Adrenal gland (tissue), 12 donors: ENCODE results near the gene TMEM14A. TPM values are rescaled to one million over a fixed set of nuclear protein-coding genes. Genes with fewer than 3 reads are reported as not detected.

Source experiments
- DNase-seq, 7 donors: peaks; one replicate each; pipeline ENCODE4 v3.0.0-alpha.2; 2019 to 2020
- H3K27ac ChIP-seq, 5 donors: fragments of 200-600 bp; sonication (generic) in 4 of 5; 1 replicate in 3 of 5; 2 replicates in 2 of 5; pipeline versions ENCODE4 v1.5.1 to v1.8.0; 2016 to 2020; ENCODE audit warnings: mild to moderate bottlenecking in 1 of 5
- H3K27me3 ChIP-seq: fragments of 200-600 bp; 2 replicates; pipeline ENCODE4 v1.8.0; 2021
- H3K36me3 ChIP-seq, 2 donors: fragments of 200-600 bp; replicated peaks in 1 of 2; 1 replicate in 1 of 2; 2 replicates in 1 of 2; pipeline versions ENCODE4 v1.5.1 to v1.8.0; 2018 to 2022
- H3K4me1 ChIP-seq, 2 donors: fragments of 200-600 bp; replicated peaks in 1 of 2; 1 replicate in 1 of 2; 2 replicates in 1 of 2; pipeline versions ENCODE4 v1.5.1 to v1.8.0; 2018 to 2021
- H3K4me3 ChIP-seq, 4 donors: fragments of 200-600 bp; sonication (generic) in 3 of 4; one replicate each; pipeline ENCODE4 v1.5.1; 2016 to 2018
- H3K9me3 ChIP-seq, 3 donors: fragments of 200-600 bp; sonication (generic) in 1 of 3; replicated peaks in 1 of 3; 1 replicate in 2 of 3; 2 replicates in 1 of 3; pipeline versions ENCODE4 v1.5.1 to v1.8.0; 2016 to 2021
- CTCF ChIP-seq, 6 experiments: fragments of 450-650 bp in 4 of 6; fragments of 200-600 bp in 2 of 6; sonication (generic) in 1 of 6; IDR thresholded peaks; 1 replicate in 5 of 6; 2 replicates in 1 of 6; pipeline versions ENCODE4 v1.5.1 to v1.8.0; 2016 to 2021; ENCODE audit warnings: antibody characterized with exemption in 6 of 6, mild to moderate bottlenecking in 2 of 6, moderate library complexity in 1 of 6
- POLR2A ChIP-seq, 2 donors: fragments of 450-650 bp; IDR thresholded peaks; one replicate each; pipeline ENCODE4 v1.6.1; 2017; ENCODE audit warnings: antibody characterized with exemption in 2 of 2, mild to moderate bottlenecking in 2 of 2, moderate library complexity in 1 of 2
- WGBS, 4 donors: extraction: QIAGEN DNeasy Blood & Tissue Kit in 2 of 4; methylation state at CpG; one replicate each; pipeline versions ENCODE4 v1.1.5 to v1.1.7; 2013 to 2017; 5-methylcytosine and 5-hydroxymethylcytosine counted together
- intact Hi-C, 2 donors: fragments of 100-400 bp; cut with DNase I; formaldehyde crosslinking; loops; one replicate each; pipeline versions ENCODE4 v1.14.1 to v1.15.0; 2022 to 2023
- polyA plus RNA-seq, 3 donors: library from polyadenylated mRNA; stranded (reverse); fragments of 200-250 nt in 2 of 3; fragments of 350-450 nt in 1 of 3; fragmentation: Illumina TruSeq in 1 of 3; extraction: RNeasy Lipid Tissue Mini Kit (QIAGEN cat#74804) in 1 of 3; gene quantifications; one replicate each; pipeline ENCODE4 v1.2.3, GENCODE V29; 2013 to 2014
- total RNA-seq, 9 donors: library from RNA; depleted of rRNA in 4 of 9; stranded (reverse); fragments of >200 nt in 4 of 9; fragments of 120-200 nt in 1 of 9; fragmentation: NEBNext Ultra II Directional in 1 of 9; extraction: Animal tissue kit (Norgen Biotek cat#: 25700) in 1 of 9; gene quantifications; one replicate each; pipeline versions ENCODE4 v1.1.0 to v1.2.4, GENCODE V29; 2013 to 2023
- donor health status: healthy with polysubstance abuse.
- donor health status: Bipolar disorder and iron deficiency.
- donor health status: DM: yes; HTN: yes; CAD: no.
- donor health status: DM: no; HTN: no; CAD: no.
- donor health status: DM: no; HTN: no; CAD: no.
- donor health status: DM: yes; HTN: yes; CAD: no.

TMEM14A gene
- total and polyA plus RNA-seq, 12 donors, result 12.9 to 70.9 (median 51.0) TPM

- H3K27me3 ChIP-seq, result no peaks in the 10 kb centered on the region
- peaks cover 3 to 21% of the 10 kb centered on the region in 2 donors for H3K4me1 ChIP-seq
- no peaks in the 10 kb centered on the region for H3K36me3 ChIP-seq
- no peak overlapping the region for H3K4me3 ChIP-seq
- TF ChIP-seq CTCF (IDR thresholded peaks at IDR 0.05) (no peak), POLR2A (IDR thresholded peaks at IDR 0.05) (no peak)
- intact Hi-C loops, result no loop called here
- peak in 5 of 7 donors; percentile 31 to 71 (median 56) for DNase-seq
- no peaks in the 10 kb centered on the region for H3K9me3 ChIP-seq
- H3K27ac ChIP-seq, result peak overlapping the region in 1 of 5 donors; percentile 8
- WGBS, 4 donors, result 50 to 77% (median 62%) methylated on average over 1 of the region's 1 CpG
These were observed 58.7 kb downstream of the TMEM14A start for GRCh38 chr6:52729576-52729975.

GRCh38 chr6:52731719-52732118 lies 60.8 kb downstream of the TMEM14A start:
- no peaks in the 10 kb centered on the region for H3K9me3 ChIP-seq
- TF ChIP-seq POLR2A (IDR thresholded peaks at IDR 0.05) (no peak), CTCF (IDR thresholded peaks at IDR 0.05) (no peak)
- DNase-seq, result no peak
- no peak overlapping the region for H3K4me3 ChIP-seq
- peaks cover 0 to 9% of the 10 kb centered on the region in 2 donors for H3K4me1 ChIP-seq
- 57 to 74% (median 63%) methylated on average over 6 of the region's 6 CpGs for WGBS, 4 donors
- intact Hi-C loops, result no loop called here
- H3K27ac ChIP-seq, result no peak overlapping the region
- no peaks in the 10 kb centered on the region for H3K36me3 ChIP-seq
- no peaks in the 10 kb centered on the region for H3K27me3 ChIP-seq

- no peak overlapping the region for H3K4me3 ChIP-seq
- H3K4me1 ChIP-seq, result peaks cover 0 to 9% of the 10 kb centered on the region in 2 donors
- no peaks in the 10 kb centered on the region for H3K36me3 ChIP-seq
- 89 to 100% (median 96%) methylated on average over 1 of the region's 1 CpG for WGBS, 4 donors
- intact Hi-C loops, result no loop called here
- no peak overlapping the region for H3K27ac ChIP-seq
- TF ChIP-seq CTCF (IDR thresholded peaks at IDR 0.05) (no peak), POLR2A (IDR thresholded peaks at IDR 0.05) (no peak)
- no peaks in the 10 kb centered on the region for H3K9me3 ChIP-seq
- no peaks in the 10 kb centered on the region for H3K27me3 ChIP-seq
- DNase-seq, result no peak
These were observed 62.3 kb downstream of the TMEM14A start for GRCh38 chr6:52733172-52733571.

- Histone ChIP-seq H3K27ac (no peak overlapping the region), H3K4me1 (peaks cover 0 to 9% of the 10 kb centered on the region in 2 donors), H3K36me3 (no peaks in the 10 kb centered on the region), H3K9me3 (no peaks in the 10 kb centered on the region), H3K4me3 (no peak overlapping the region), H3K27me3 (no peaks in the 10 kb centered on the region)
- intact Hi-C loops, result no loop called here
- no peak for DNase-seq
- 91 to 100% (median 97%) methylated on average over 2 to 3 of the region's 3 CpGs for WGBS, 4 donors
- TF ChIP-seq POLR2A (IDR thresholded peaks at IDR 0.05), result no peak
These were observed 63.2 kb downstream of the TMEM14A start for GRCh38 chr6:52734072-52734471.

GRCh38 chr6:52735071-52735470 lies 64.2 kb downstream of the TMEM14A start:
- Histone ChIP-seq H3K4me1 (no peaks in the 10 kb centered on the region), H3K9me3 (no peaks in the 10 kb centered on the region), H3K27me3 (no peaks in the 10 kb centered on the region), H3K36me3 (no peaks in the 10 kb centered on the region), H3K4me3 (no peak overlapping the region), H3K27ac (no peak overlapping the region)
- TF ChIP-seq CTCF (IDR thresholded peaks at IDR 0.05) (no peak), POLR2A (IDR thresholded peaks at IDR 0.05) (no peak)
- WGBS, 4 donors, result 86 to 99% (median 95%) methylated on average over 6 of the region's 6 CpGs
- intact Hi-C loops, result no loop called here
- no peak for DNase-seq
